ENCODE data around the gene INTS6.

GRCh38 chr13:51488212-51488611, 35.4 kb upstream of the INTS6 start:
- TF ChIP-seq CTCF (conservative IDR thresholded peaks at IDR 0.05 in 1 of 2, IDR thresholded peaks at IDR 0.05 in 1 of 2; ENCODE audit: extremely low read depth in 1 of 2, insufficient read depth in 1 of 2, low read depth in 1 of 2, low read length in 2 of 2) (no peak), EZH2 (IDR thresholded peaks at IDR 0.05; ENCODE audit: borderline replicate concordance, low read length) (no peak)
